CD14-positive monocyte (primary cell): ENCODE measurements around the gene MICAL2. TPM values are rescaled to one million over a fixed set of nuclear protein-coding genes. Genes with fewer than 3 reads are reported as not detected.

Experiments used
- DNase-seq, 3 donors: peaks; one replicate each; pipeline ENCODE4 v3.0.0-alpha.2; 2011 to 2022
- H2AFZ ChIP-seq: 2 replicates; pipeline ENCODE4 v1.6.0; 2012; ENCODE audit warnings: mild to moderate bottlenecking, low read depth, low read length, inconsistent platforms; ENCODE audit not compliant: insufficient read depth, poor library complexity, severe bottlenecking
- H3K27ac ChIP-seq, 2 donors: 1 replicate in 1 of 2; 2 replicates in 1 of 2; pipeline ENCODE4 v1.5.1; 2012 to 2013; ENCODE audit warnings: low read length in 2 of 2, control low read depth in 1 of 2, inconsistent platforms in 1 of 2, low read depth in 1 of 2, mild to moderate bottlenecking in 1 of 2
- H3K27me3 ChIP-seq, 2 donors: one replicate each; pipeline versions ENCODE4 v1.6.0 to v1.6.1; 2011 to 2013; ENCODE audit warnings: low read length in 2 of 2; ENCODE audit not compliant: control insufficient read depth in 2 of 2, insufficient read depth in 2 of 2
- H3K36me3 ChIP-seq, 2 donors: replicated peaks in 1 of 2; 1 replicate in 1 of 2; 2 replicates in 1 of 2; pipeline versions ENCODE4 v1.5.1 to v1.6.1; 2012 to 2013; ENCODE audit warnings: low read length in 2 of 2, control low read depth in 1 of 2, inconsistent platforms in 1 of 2, mild to moderate bottlenecking in 1 of 2; ENCODE audit not compliant: insufficient read depth in 2 of 2, control insufficient read depth in 1 of 2
- H3K4me1 ChIP-seq, 2 donors: 1 replicate in 1 of 2; 2 replicates in 1 of 2; pipeline versions ENCODE4 v1.5.1 to v1.6.1; 2012 to 2013; ENCODE audit warnings: low read length in 2 of 2, control low read depth in 1 of 2, inconsistent platforms in 1 of 2, mild to moderate bottlenecking in 1 of 2, moderate library complexity in 1 of 2; ENCODE audit not compliant: insufficient read depth in 2 of 2, control insufficient read depth in 1 of 2
- H3K4me2 ChIP-seq: replicated peaks from 2 replicates; pipeline ENCODE3; 2012; ENCODE audit warnings: low read length, moderate library complexity, mild to moderate bottlenecking; ENCODE audit not compliant: poor library complexity, severe bottlenecking; ENCODE audit errors: extremely low read depth
- H3K4me3 ChIP-seq, 3 experiments: fragments of 200-600 bp in 1 of 3; sonication (generic) in 1 of 3; replicated peaks in 1 of 3; 1 replicate in 2 of 3; 2 replicates in 1 of 3; pipeline ENCODE4 v1.5.1; 2011 to 2013; ENCODE audit warnings: low read length in 3 of 3, mild to moderate bottlenecking in 3 of 3, control low read depth in 2 of 3, low read depth in 2 of 3, inconsistent platforms in 1 of 3, moderate library complexity in 1 of 3
- H3K79me2 ChIP-seq: 2 replicates; pipeline ENCODE4 v1.6.0; 2012; ENCODE audit warnings: mild to moderate bottlenecking, control low read depth, inconsistent platforms, low read length, moderate library complexity; ENCODE audit not compliant: insufficient read depth
- H3K9ac ChIP-seq: 2 replicates; pipeline ENCODE4 v1.6.0; 2017; ENCODE audit warnings: low read length, mild to moderate bottlenecking; ENCODE audit not compliant: insufficient read depth, poor library complexity, severe bottlenecking
- H3K9me3 ChIP-seq, 2 donors: replicated peaks in 1 of 2; 1 replicate in 1 of 2; 2 replicates in 1 of 2; pipeline versions ENCODE4 v1.5.1 to v1.6.1; 2012 to 2013; ENCODE audit warnings: low read length in 2 of 2, control low read depth in 1 of 2; ENCODE audit not compliant: control insufficient read depth in 1 of 2, insufficient read depth in 1 of 2
- H4K20me1 ChIP-seq: 2 replicates; pipeline ENCODE4 v1.6.0; 2012; ENCODE audit warnings: mild to moderate bottlenecking, low read length, control low read depth, moderate library complexity; ENCODE audit not compliant: insufficient read depth
- H3K27ac Mint-ChIP-seq, 7 donors: one replicate each; pipeline ENCODE4 v1.8.0; 2020; ENCODE audit warnings: mild to moderate bottlenecking in 7 of 7, mixed read lengths in 7 of 7, moderate library complexity in 6 of 7, inconsistent platforms in 2 of 7
- H3K27me3 Mint-ChIP-seq, 3 donors: one replicate each; pipeline ENCODE4 v1.8.0; 2021 to 2022; ENCODE audit warnings: low read depth in 3 of 3, mild to moderate bottlenecking in 3 of 3, mixed read lengths in 3 of 3, moderate library complexity in 3 of 3, inconsistent platforms in 1 of 3
- H3K36me3 Mint-ChIP-seq, 2 donors: one replicate each; pipeline ENCODE4 v1.8.0; 2020; ENCODE audit warnings: mixed read lengths in 2 of 2, inconsistent platforms in 1 of 2, mild to moderate bottlenecking in 1 of 2
- H3K4me1 Mint-ChIP-seq: one replicate; pipeline ENCODE4 v1.8.0; 2020; ENCODE audit warnings: mild to moderate bottlenecking, mixed read lengths
- H3K4me3 Mint-ChIP-seq, 2 donors: one replicate each; pipeline ENCODE4 v1.8.0; 2020; ENCODE audit warnings: mild to moderate bottlenecking in 2 of 2, mixed read lengths in 2 of 2, moderate library complexity in 1 of 2
- H3K9me3 Mint-ChIP-seq, 7 donors: one replicate each; pipeline ENCODE4 v1.8.0; 2020 to 2022; ENCODE audit warnings: mixed read lengths in 7 of 7, mild to moderate bottlenecking in 6 of 7, moderate library complexity in 6 of 7, inconsistent platforms in 2 of 7
- CTCF ChIP-seq: fragments of 200-600 bp; IDR thresholded peaks from one replicate; pipeline ENCODE4 v1.8.0; 2022; ENCODE audit warnings: antibody characterized with exemption, mild to moderate bottlenecking
- WGBS: methylation state at CpG from one replicate; pipeline ENCODE4 v1.1.5; 2013; ENCODE audit warnings: missing lambda C conversion rate; ENCODE audit not compliant: insufficient coverage; 5-methylcytosine and 5-hydroxymethylcytosine counted together
- intact Hi-C, 2 donors: fragments of 100-400 bp; cut with micrococcal nuclease; formaldehyde crosslinking; loops; one replicate each; pipeline versions ENCODE4 v1.15.0 to v1.15.1; 2023
- polyA plus RNA-seq, 3 donors: library from polyadenylated mRNA; depleted of rRNA in 1 of 3; unstranded in 2 of 3; stranded (reverse) in 1 of 3; fragments of 300-500 nt in 2 of 3; fragments of >200 nt in 1 of 3; fragmentation: Illumina TruSeq in 2 of 3; gene quantifications; 1 replicate in 2 of 3; 2 replicates in 1 of 3; pipeline ENCODE4 v1.2.3, GENCODE V29; 2012 to 2021

The MICAL2 gene
- polyA plus RNA-seq, 3 donors = 39.8 to 72.5 (median 44.0) TPM

- no peak overlapping the region for H3K4me2 ChIP-seq
- TF ChIP-seq CTCF = peak; percentile 90
- H3K4me1 ChIP-seq = peaks cover 3 to 12% of the 10 kb centered on the region in 2 donors
- DNase-seq = peak; percentile 50 to 72 (median 68)
- H3K27ac Mint-ChIP-seq = no peak overlapping the region
- H3K9me3 ChIP-seq = no peaks in the 10 kb centered on the region
- H3K36me3 Mint-ChIP-seq = peaks cover 17 to 20% of the 10 kb centered on the region in 2 donors
- no peaks in the 10 kb centered on the region for H3K9me3 Mint-ChIP-seq
- peaks cover 0 to 19% (median 9%) of the 10 kb centered on the region in 3 donors for H3K27me3 Mint-ChIP-seq
- no peaks in the 10 kb centered on the region for H3K27me3 ChIP-seq
- peak overlapping the region in 1 of 2 donors; percentile 52 for H3K4me3 Mint-ChIP-seq
- no peak overlapping the region for H3K4me3 ChIP-seq
- no peak overlapping the region for H3K27ac ChIP-seq
- no peak overlapping the region for H3K9ac ChIP-seq
- H3K36me3 ChIP-seq = peaks cover 0 to 6% of the 10 kb centered on the region in 2 donors
- no peaks in the 10 kb centered on the region for H3K79me2 ChIP-seq
- H2AFZ ChIP-seq = no peak overlapping the region
- intact Hi-C loops = loop anchor here (2.0 to 5.0 kb wide), 5 partner anchors 231 to 495 kb away; no protein-coding TSS in a partner anchor
- 41% methylated on average over 8 of the region's 12 CpGs for WGBS
- H4K20me1 ChIP-seq = peaks cover 3% of the 10 kb centered on the region
- H3K4me1 Mint-ChIP-seq = peaks cover 13% of the 10 kb centered on the region
Measured at GRCh38 chr11:12281571-12282478, 171.4 kb downstream of the MICAL2 start.

GRCh38 chr11:12282676-12283075 lies 172.3 kb downstream of the MICAL2 start:
- peaks cover 3% of the 10 kb centered on the region for H4K20me1 ChIP-seq
- DNase-seq = no peak
- H3K27me3 ChIP-seq = no peaks in the 10 kb centered on the region
- Mint-ChIP-seq H3K36me3 (peaks cover 24 to 27% of the 10 kb centered on the region in 2 donors), H3K4me3 (peak overlapping the region in 1 of 2 donors; percentile 29), H3K27ac (no peak overlapping the region), H3K27me3 (peaks cover 0 to 19% (median 9%) of the 10 kb centered on the region in 3 donors), H3K9me3 (no peaks in the 10 kb centered on the region), H3K4me1 (peaks cover 13% of the 10 kb centered on the region)
- no peak overlapping the region for H2AFZ ChIP-seq
- H3K27ac ChIP-seq = no peak overlapping the region
- peaks cover 3 to 12% of the 10 kb centered on the region in 2 donors for H3K4me1 ChIP-seq
- H3K9ac ChIP-seq = no peak overlapping the region
- intact Hi-C loops = loop anchor here (2.0 to 5.0 kb wide), 5 partner anchors 232 to 495 kb away; no protein-coding TSS in a partner anchor
- no peaks in the 10 kb centered on the region for H3K9me3 ChIP-seq
- no peak for TF ChIP-seq CTCF
- H3K36me3 ChIP-seq = no peaks in the 10 kb centered on the region
- no peaks in the 10 kb centered on the region for H3K79me2 ChIP-seq
- WGBS = 86% methylated on average over 5 of the region's 6 CpGs
- no peak overlapping the region for H3K4me2 ChIP-seq
- no peak overlapping the region for H3K4me3 ChIP-seq
